Measurements from ENCODE around the gene CHD9.
"Not testable (repeated sequence)": the region's sequence is repeated elsewhere in the genome, so short reads cannot be mapped to it uniquely, and the experiment has no call there.

GRCh38 chr16:53074296-53074695, 19.5 kb downstream of the CHD9 start:
- not testable (repeated sequence) for TF ChIP-seq RARB (CRISPR knock-in tag; IDR thresholded peaks at IDR 0.05); CSRNP3 (CRISPR knock-in tag; IDR thresholded peaks at IDR 0.05); ARNTL (CRISPR knock-in tag; IDR thresholded peaks at IDR 0.05; ENCODE audit: borderline replicate concordance, low read depth); PATZ1 (CRISPR knock-in tag; IDR thresholded peaks at IDR 0.05; ENCODE audit: borderline replicate concordance); POU6F1 (CRISPR knock-in tag; IDR thresholded peaks at IDR 0.05; ENCODE audit: borderline replicate concordance, low read depth)
- TF ChIP-seq, protein P1, sequence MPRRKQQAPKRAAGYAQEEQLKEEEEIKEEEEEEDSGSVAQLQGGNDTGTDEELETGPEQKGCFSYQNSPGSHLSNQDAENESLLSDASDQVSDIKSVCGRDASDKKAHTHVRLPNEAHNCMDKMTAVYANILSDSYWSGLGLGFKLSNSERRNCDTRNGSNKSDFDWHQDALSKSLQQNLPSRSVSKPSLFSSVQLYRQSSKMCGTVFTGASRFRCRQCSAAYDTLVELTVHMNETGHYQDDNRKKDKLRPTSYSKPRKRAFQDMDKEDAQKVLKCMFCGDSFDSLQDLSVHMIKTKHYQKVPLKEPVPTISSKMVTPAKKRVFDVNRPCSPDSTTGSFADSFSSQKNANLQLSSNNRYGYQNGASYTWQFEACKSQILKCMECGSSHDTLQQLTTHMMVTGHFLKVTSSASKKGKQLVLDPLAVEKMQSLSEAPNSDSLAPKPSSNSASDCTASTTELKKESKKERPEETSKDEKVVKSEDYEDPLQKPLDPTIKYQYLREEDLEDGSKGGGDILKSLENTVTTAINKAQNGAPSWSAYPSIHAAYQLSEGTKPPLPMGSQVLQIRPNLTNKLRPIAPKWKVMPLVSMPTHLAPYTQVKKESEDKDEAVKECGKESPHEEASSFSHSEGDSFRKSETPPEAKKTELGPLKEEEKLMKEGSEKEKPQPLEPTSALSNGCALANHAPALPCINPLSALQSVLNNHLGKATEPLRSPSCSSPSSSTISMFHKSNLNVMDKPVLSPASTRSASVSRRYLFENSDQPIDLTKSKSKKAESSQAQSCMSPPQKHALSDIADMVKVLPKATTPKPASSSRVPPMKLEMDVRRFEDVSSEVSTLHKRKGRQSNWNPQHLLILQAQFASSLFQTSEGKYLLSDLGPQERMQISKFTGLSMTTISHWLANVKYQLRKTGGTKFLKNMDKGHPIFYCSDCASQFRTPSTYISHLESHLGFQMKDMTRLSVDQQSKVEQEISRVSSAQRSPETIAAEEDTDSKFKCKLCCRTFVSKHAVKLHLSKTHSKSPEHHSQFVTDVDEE (CRISPR knock-in tag; IDR thresholded peaks at IDR 0.05): not testable (repeated sequence)

Data from SK-N-SH treated with all-trans-retinoic acid at 6 μM for 48 hours (cell line).